Endothelial cell of umbilical vein (primary cell): ENCODE measurements around the gene CDK6. TPM values are rescaled to one million over a fixed set of nuclear protein-coding genes. Genes with fewer than 3 reads are reported as not detected.

ENCODE experiments used
- BruUV-seq: library from RNA; stranded (reverse); fragments of 400-500 nt; replicated peaks from 2 replicates; lab custom pipeline; 2021; lab: Mats Ljungman, UMichigan
- CTCF ChIA-PET: fragments of 300-600, 350-600 bp; sonication (Branson Sonifier 250); formaldehyde crosslinking; loops from one replicate; lab custom pipeline; 2021; ENCODE audit warnings: antibody characterized with exemption, inconsistent platforms; lab: Charles Lee
- POLR2A ChIA-PET: fragments of 300-600, 350-600 bp; sonication (Branson Sonifier 250); formaldehyde crosslinking; loops from one replicate; lab custom pipeline; 2021; ENCODE audit warnings: antibody characterized with exemption, inconsistent platforms; lab: Charles Lee
- DNase-seq: peaks from one replicate; pipeline ENCODE4 v3.0.0-alpha.2; 2011; ENCODE audit warnings: low read depth, low spot score
- FAIRE-seq: peaks from 2 replicates; lab custom pipeline; 2011; peaks lifted over from hg19 to GRCh38; lab: Jason Lieb, UNC
- H2AFZ ChIP-seq: 2 replicates; pipeline ENCODE4 v1.6.0; 2012; ENCODE audit warnings: low read depth, low read length, control low read depth, inconsistent platforms
- H3K27ac ChIP-seq: 2 replicates; pipeline ENCODE4 v1.5.1; 2011; ENCODE audit warnings: low read depth, mild to moderate bottlenecking, control low read depth, low read length, moderate library complexity; ENCODE audit not compliant: insufficient read depth
- H3K27me3 ChIP-seq, 2 experiments: 2 replicates each; pipeline versions ENCODE4 v1.6.0 to v1.6.1; 2011; ENCODE audit warnings: low read length in 2 of 2, mixed read lengths in 1 of 2; ENCODE audit not compliant: control insufficient read depth in 2 of 2, insufficient read depth in 2 of 2
- H3K36me3 ChIP-seq, 2 experiments: 2 replicates in 1 of 2; 3 replicates in 1 of 2; pipeline ENCODE4 v1.5.1; 2011; ENCODE audit warnings: low read length in 2 of 2, mild to moderate bottlenecking in 1 of 2, moderate library complexity in 1 of 2; ENCODE audit not compliant: control insufficient read depth in 2 of 2, insufficient read depth in 2 of 2; ENCODE audit errors: extremely low read depth in 1 of 2
- H3K4me1 ChIP-seq: 3 replicates; pipeline ENCODE4 v1.5.1; 2011; ENCODE audit warnings: mild to moderate bottlenecking, low read length; ENCODE audit not compliant: control insufficient read depth, insufficient read depth; ENCODE audit errors: extremely low read depth
- H3K4me2 ChIP-seq: 2 replicates; pipeline ENCODE4 v1.6.1; 2011; ENCODE audit warnings: low read length, control low read depth, mixed read lengths; ENCODE audit not compliant: insufficient read depth
- H3K4me3 ChIP-seq, 3 experiments: fragments of 200-600 bp in 1 of 3; sonication (generic), shearing (Covaris generic) in 1 of 3; replicated peaks in 1 of 3; 2 replicates each; pipeline ENCODE4 v1.5.1; 2011 to 2016; ENCODE audit warnings: control low read depth in 3 of 3, low read length in 3 of 3, mild to moderate bottlenecking in 2 of 3, inconsistent platforms in 1 of 3, low read depth in 1 of 3, moderate library complexity in 1 of 3; ENCODE audit not compliant: insufficient read depth in 1 of 3
- H3K79me2 ChIP-seq: 2 replicates; pipeline ENCODE4 v1.6.0; 2012; ENCODE audit warnings: low read length, inconsistent platforms; ENCODE audit not compliant: control insufficient read depth, insufficient read depth
- H3K9ac ChIP-seq: replicated peaks from 2 replicates; pipeline ENCODE3; 2011; ENCODE audit warnings: low read length, control low read depth; ENCODE audit not compliant: insufficient read depth; ENCODE audit errors: extremely low read depth
- H3K9me1 ChIP-seq: replicated peaks from 3 replicates; pipeline ENCODE4 v1.6.0; 2011; ENCODE audit warnings: mild to moderate bottlenecking, low read length; ENCODE audit not compliant: control insufficient read depth, insufficient read depth; ENCODE audit errors: extremely low read depth
- H3K9me3 ChIP-seq: replicated peaks from 2 replicates; pipeline ENCODE4 v1.5.1; 2012; ENCODE audit warnings: low read length, inconsistent platforms; ENCODE audit not compliant: control insufficient read depth, insufficient read depth
- H4K20me1 ChIP-seq: replicated peaks from 2 replicates; pipeline ENCODE3; 2011; ENCODE audit warnings: mild to moderate bottlenecking, low read length; ENCODE audit not compliant: control insufficient read depth, insufficient read depth; ENCODE audit errors: extremely low read depth
- CTCF ChIP-seq, 2 donors: IDR thresholded peaks; 1 replicate in 1 of 2; 2 replicates in 1 of 2; pipeline ENCODE4 v1.5.1; 2011; ENCODE audit warnings: low read length in 2 of 2, mild to moderate bottlenecking in 2 of 2, moderate library complexity in 2 of 2, control low read depth in 1 of 2, inconsistent platforms in 1 of 2, low read depth in 1 of 2; ENCODE audit not compliant: insufficient read depth in 1 of 2; ENCODE audit errors: extremely low read depth in 1 of 2
- EZH2 ChIP-seq: IDR thresholded peaks from 2 replicates; pipeline ENCODE4 v1.6.1; 2012; ENCODE audit warnings: borderline replicate concordance, low read depth, mild to moderate bottlenecking, moderate library complexity, low read length, inconsistent platforms; ENCODE audit not compliant: severe bottlenecking
- FOS ChIP-seq: IDR thresholded peaks from 2 replicates; pipeline ENCODE4 v1.6.1; 2011; ENCODE audit warnings: mild to moderate bottlenecking, low read length, moderate library complexity, borderline replicate concordance; ENCODE audit not compliant: insufficient read depth
- GATA2 ChIP-seq: IDR thresholded peaks from 2 replicates; pipeline ENCODE4 v1.7.0; 2011; ENCODE audit warnings: low read depth, mild to moderate bottlenecking, moderate library complexity, mixed read lengths, low read length; ENCODE audit not compliant: insufficient read length, insufficient read depth
- JUN ChIP-seq: IDR thresholded peaks from 2 replicates; pipeline ENCODE4 v1.6.1; 2011; ENCODE audit warnings: borderline replicate concordance, low read depth; ENCODE audit not compliant: insufficient read length, insufficient read depth
- MAX ChIP-seq: IDR thresholded peaks from 2 replicates; pipeline ENCODE4 v1.6.1; 2011; ENCODE audit not compliant: insufficient read depth, insufficient read length
- MYC ChIP-seq: IDR thresholded peaks from one replicate; pipeline ENCODE4 v1.6.1; 2011; ENCODE audit warnings: mild to moderate bottlenecking, low read depth, low read length
- POLR2A ChIP-seq: IDR thresholded peaks from 2 replicates; pipeline ENCODE4 v1.6.1; 2012; ENCODE audit warnings: low read depth, mild to moderate bottlenecking, control low read depth, low read length
- POLR2AphosphoS5 ChIP-seq: IDR thresholded peaks from 2 replicates; pipeline ENCODE4 v1.6.1; 2012; ENCODE audit warnings: low read depth, mild to moderate bottlenecking, control low read depth, low read length, moderate library complexity; ENCODE audit not compliant: insufficient read depth
- dilution Hi-C: fragments of 300-500 bp; cut with MboI; formaldehyde crosslinking; loops from one replicate; pipeline ENCODE4 v1.15.0; 2019; ENCODE audit warnings: low sequenced_read_pairs; ENCODE audit not compliant: extremely low pct_ligation_motif_present
- intact Hi-C: fragments of 100-400 bp; cut with micrococcal nuclease; formaldehyde crosslinking; loops from one replicate; pipeline ENCODE4 v1.10.0; 2022
- polyA plus RNA-seq, 4 experiments: library from polyadenylated mRNA; depleted of rRNA in 3 of 4; stranded (reverse) in 3 of 4; unstranded in 1 of 4; fragments of >200 nt; gene quantifications; 2 replicates each; pipeline versions ENCODE4 v1.2.1 to v1.2.3, GENCODE V29; 2011 to 2012; ENCODE audit warnings: missing spikeins in 1 of 4
- total RNA-seq: library from RNA; stranded (reverse); gene quantifications from 2 replicates; pipeline ENCODE4 v1.2.3, GENCODE V29; 2021

The CDK6 gene
- total and polyA plus RNA-seq, 2 donors (not counting 3 experiments of a cell fraction or from before 2014, with no cell fraction given): 6.0 to 28.2 TPM

GRCh38 chr7:92715963-92716362, 120.4 kb downstream of the CDK6 start:
- H3K27ac ChIP-seq: no peak overlapping the region
- no peaks in the 10 kb centered on the region for H3K9me1 ChIP-seq
- H3K4me1 ChIP-seq: peaks cover 16% of the 10 kb centered on the region
- no peak overlapping the region for H3K4me3 ChIP-seq
- no peaks in the 10 kb centered on the region for H4K20me1 ChIP-seq
- ChIA-PET CTCF (interaction anchor here (1.2 to 1.9 kb wide), 3 partner anchors 16 to 117 kb away, joined by 3 to 9 read pairs (median 4); no protein-coding TSS in a partner anchor), POLR2A (no interaction called here)
- TF ChIP-seq EZH2: no peak
- TF ChIP-seq POLR2AphosphoS5: no peak
- no peak for TF ChIP-seq CTCF (IDR thresholded peaks at IDR 0.05; ENCODE audit: extremely low read depth in 1 of 2, insufficient read depth in 1 of 2, low read depth in 1 of 2, low read length in 2 of 2)
- no peak for TF ChIP-seq GATA2
- no peak for TF ChIP-seq MAX
- TF ChIP-seq MYC: no peak
- no peak for TF ChIP-seq JUN
- TF ChIP-seq POLR2A: no peak
- TF ChIP-seq FOS: no peak
- no peaks in the 10 kb centered on the region for H3K9me3 ChIP-seq
- DNase-seq (no peak), FAIRE-seq (no peak)
- dilution Hi-C loops (no loop called here), intact Hi-C loops (no loop called here)
- no peak overlapping the region for H3K9ac ChIP-seq
- H3K4me2 ChIP-seq: no peak overlapping the region
- no peaks in the 10 kb centered on the region for H3K36me3 ChIP-seq
- H3K27me3 ChIP-seq: no peaks in the 10 kb centered on the region
- H2AFZ ChIP-seq: no peak overlapping the region
- no peaks in the 10 kb centered on the region for H3K79me2 ChIP-seq
- no TSS peak for BruUV-seq
